ENCODE results near the gene SLC25A29. TPM values are rescaled to one million over a fixed set of nuclear protein-coding genes. Genes with fewer than 3 reads are reported as not detected.
A peak's percentile ranks its signal among the peaks of the same experiment; 100 is the strongest.

The SLC25A29 gene
- total and polyA plus RNA-seq, 2 of the 13 experiments (the other 11 are each of a cell fraction or from before 2014, with no cell fraction given), result 12.2 to 17.2 TPM

DNA sequence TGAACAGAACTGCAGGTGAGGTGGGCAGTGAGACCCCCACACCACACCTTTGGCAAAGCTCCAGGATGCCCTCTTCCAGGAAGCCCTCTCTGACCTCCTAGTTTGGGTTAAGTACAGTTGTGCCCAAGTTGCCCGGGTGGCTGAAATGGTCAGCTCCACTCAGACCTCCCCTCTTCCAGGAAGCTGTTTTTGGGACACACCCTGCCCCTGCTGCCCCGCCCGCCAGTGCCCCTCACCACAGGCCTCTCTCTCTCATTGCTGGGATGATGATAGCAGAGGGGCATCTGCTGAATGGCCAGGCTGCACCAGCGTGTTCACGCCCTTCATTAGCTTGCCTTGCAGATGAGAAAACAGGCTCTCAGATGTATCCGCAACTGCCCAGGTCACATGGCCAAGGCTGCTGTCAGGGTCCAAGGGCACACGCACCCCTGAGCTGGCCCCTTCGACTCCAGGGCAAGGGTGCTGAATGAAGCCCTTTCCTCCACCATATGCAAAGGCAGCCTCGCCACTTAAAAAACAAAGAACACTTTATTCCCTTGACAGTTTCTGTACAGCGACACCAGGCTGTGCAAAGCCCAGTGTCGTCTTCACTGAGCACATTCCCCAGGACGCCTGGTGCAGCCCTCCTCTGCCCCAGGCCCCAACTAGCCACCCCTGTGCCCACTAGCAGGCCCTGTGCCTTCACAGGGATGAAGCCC is 15.5 kb downstream of the SLC25A29 start (continued):
- TF ChIP-seq, protein P1, sequence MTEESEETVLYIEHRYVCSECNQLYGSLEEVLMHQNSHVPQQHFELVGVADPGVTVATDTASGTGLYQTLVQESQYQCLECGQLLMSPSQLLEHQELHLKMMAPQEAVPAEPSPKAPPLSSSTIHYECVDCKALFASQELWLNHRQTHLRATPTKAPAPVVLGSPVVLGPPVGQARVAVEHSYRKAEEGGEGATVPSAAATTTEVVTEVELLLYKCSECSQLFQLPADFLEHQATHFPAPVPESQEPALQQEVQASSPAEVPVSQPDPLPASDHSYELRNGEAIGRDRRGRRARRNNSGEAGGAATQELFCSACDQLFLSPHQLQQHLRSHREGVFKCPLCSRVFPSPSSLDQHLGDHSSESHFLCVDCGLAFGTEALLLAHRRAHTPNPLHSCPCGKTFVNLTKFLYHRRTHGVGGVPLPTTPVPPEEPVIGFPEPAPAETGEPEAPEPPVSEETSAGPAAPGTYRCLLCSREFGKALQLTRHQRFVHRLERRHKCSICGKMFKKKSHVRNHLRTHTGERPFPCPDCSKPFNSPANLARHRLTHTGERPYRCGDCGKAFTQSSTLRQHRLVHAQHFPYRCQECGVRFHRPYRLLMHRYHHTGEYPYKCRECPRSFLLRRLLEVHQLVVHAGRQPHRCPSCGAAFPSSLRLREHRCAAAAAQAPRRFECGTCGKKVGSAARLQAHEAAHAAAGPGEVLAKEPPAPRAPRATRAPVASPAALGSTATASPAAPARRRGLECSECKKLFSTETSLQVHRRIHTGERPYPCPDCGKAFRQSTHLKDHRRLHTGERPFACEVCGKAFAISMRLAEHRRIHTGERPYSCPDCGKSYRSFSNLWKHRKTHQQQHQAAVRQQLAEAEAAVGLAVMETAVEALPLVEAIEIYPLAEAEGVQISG (CRISPR knock-in tag; IDR thresholded peaks at IDR 0.05), result peak; percentile 64; the same call in 1 of the 2 replicates
- TF ChIP-seq ZNF274 (CRISPR knock-in tag; IDR thresholded peaks at IDR 0.05) (no peak), SKI (IDR thresholded peaks at IDR 0.05; ENCODE audit: partially characterized antibody) (no peak), ZBTB8A (CRISPR knock-in tag; IDR thresholded peaks at IDR 0.05; ENCODE audit: borderline replicate concordance, low read depth) (no peak), ZNF121 (CRISPR knock-in tag; IDR thresholded peaks at IDR 0.05) (no peak), ZBTB42 (CRISPR knock-in tag; IDR thresholded peaks at IDR 0.05) (no peak), SP2 (CRISPR knock-in tag; IDR thresholded peaks at IDR 0.05) (no peak), ZNF766 (CRISPR knock-in tag; IDR thresholded peaks at IDR 0.05; ENCODE audit: borderline replicate concordance) (no peak), GATAD2A (CRISPR knock-in tag; IDR thresholded peaks at IDR 0.05) (peak; percentile 89), ZIK1 (CRISPR knock-in tag; IDR thresholded peaks at IDR 0.05; ENCODE audit: borderline replicate concordance, low read depth) (peak; percentile 8; the same call in 1 of the 2 replicates), TARDBP (CRISPR knock-in tag; IDR thresholded peaks at IDR 0.05) (peak; percentile 60; the same call in 1 of the 2 replicates), ZSCAN21 (CRISPR knock-in tag; IDR thresholded peaks at IDR 0.05; ENCODE audit: borderline replicate concordance) (peak; percentile 90), ZNF670 (CRISPR knock-in tag; IDR thresholded peaks at IDR 0.05; ENCODE audit: borderline replicate concordance) (no peak)
- TF ChIP-seq, protein P2, sequence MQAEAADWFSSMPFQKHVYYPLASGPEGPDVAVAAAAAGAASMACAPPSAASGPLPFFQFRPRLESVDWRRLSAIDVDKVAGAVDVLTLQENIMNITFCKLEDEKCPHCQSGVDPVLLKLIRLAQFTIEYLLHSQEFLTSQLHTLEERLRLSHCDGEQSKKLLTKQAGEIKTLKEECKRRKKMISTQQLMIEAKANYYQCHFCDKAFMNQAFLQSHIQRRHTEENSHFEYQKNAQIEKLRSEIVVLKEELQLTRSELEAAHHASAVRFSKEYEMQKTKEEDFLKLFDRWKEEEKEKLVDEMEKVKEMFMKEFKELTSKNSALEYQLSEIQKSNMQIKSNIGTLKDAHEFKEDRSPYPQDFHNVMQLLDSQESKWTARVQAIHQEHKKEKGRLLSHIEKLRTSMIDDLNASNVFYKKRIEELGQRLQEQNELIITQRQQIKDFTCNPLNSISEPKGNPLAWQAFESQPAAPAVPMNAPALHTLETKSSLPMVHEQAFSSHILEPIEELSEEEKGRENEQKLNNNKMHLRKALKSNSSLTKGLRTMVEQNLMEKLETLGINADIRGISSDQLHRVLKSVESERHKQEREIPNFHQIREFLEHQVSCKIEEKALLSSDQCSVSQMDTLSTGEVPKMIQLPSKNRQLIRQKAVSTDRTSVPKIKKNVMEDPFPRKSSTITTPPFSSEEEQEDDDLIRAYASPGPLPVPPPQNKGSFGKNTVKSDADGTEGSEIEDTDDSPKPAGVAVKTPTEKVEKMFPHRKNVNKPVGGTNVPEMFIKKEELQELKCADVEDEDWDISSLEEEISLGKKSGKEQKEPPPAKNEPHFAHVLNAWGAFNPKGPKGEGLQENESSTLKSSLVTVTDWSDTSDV (CRISPR knock-in tag; IDR thresholded peaks at IDR 0.05), result peak; percentile 3; the same call in 1 of the 2 replicates
- TF ChIP-seq, protein P3, sequence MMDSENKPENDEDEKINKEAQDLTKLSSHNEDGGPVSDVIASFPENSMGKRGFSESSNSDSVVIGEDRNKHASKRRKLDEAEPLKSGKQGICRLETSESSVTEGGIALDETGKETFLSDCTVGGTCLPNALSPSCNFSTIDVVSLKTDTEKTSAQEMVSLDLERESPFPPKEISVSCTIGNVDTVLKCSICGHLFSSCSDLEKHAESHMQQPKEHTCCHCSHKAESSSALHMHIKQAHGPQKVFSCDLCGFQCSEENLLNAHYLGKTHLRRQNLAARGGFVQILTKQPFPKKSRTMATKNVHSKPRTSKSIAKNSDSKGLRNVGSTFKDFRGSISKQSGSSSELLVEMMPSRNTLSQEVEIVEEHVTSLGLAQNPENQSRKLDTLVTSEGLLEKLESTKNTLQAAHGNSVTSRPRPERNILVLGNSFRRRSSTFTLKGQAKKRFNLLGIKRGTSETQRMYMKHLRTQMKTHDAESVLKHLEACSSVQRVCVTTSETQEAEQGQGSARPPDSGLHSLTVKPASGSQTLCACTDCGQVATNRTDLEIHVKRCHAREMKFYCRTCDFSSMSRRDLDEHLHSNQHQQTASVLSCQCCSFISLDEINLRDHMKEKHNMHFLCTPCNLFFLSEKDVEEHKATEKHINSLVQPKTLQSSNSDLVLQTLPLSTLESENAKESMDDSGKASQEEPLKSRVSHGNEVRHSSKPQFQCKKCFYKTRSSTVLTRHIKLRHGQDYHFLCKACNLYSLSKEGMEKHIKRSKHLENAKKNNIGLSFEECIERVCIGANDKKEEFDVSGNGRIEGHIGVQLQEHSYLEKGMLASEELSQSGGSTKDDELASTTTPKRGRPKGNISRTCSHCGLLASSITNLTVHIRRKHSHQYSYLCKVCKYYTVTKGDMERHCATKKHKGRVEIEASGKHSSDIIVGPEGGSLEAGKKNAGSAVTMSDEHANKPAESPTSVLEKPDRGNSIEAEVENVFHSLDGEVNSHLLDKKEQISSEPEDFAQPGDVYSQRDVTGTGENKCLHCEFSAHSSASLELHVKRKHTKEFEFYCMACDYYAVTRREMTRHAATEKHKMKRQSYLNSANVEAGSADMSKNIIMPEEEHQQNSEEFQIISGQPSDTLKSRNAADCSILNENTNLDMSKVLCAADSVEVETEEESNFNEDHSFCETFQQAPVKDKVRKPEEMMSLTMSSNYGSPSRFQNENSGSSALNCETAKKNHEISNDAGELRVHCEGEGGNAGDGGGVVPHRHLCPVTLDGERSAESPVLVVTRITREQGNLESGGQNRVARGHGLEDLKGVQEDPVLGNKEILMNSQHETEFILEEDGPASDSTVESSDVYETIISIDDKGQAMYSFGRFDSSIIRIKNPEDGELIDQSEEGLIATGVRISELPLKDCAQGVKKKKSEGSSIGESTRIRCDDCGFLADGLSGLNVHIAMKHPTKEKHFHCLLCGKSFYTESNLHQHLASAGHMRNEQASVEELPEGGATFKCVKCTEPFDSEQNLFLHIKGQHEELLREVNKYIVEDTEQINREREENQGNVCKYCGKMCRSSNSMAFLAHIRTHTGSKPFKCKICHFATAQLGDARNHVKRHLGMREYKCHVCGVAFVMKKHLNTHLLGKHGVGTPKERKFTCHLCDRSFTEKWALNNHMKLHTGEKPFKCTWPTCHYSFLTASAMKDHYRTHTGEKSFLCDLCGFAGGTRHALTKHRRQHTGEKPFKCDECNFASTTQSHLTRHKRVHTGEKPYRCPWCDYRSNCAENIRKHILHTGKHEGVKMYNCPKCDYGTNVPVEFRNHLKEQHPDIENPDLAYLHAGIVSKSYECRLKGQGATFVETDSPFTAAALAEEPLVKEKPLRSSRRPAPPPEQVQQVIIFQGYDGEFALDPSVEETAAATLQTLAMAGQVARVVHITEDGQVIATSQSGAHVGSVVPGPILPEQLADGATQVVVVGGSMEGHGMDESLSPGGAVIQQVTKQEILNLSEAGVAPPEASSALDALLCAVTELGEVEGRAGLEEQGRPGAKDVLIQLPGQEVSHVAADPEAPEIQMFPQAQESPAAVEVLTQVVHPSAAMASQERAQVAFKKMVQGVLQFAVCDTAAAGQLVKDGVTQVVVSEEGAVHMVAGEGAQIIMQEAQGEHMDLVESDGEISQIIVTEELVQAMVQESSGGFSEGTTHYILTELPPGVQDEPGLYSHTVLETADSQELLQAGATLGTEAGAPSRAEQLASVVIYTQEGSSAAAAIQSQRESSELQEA (CRISPR knock-in tag; IDR thresholded peaks at IDR 0.05; ENCODE audit: not compliant biosample characterization), result no peak
